Uterus (tissue), 2 donors: Measurements from ENCODE around the gene HORMAD2.

ENCODE experiments used
- POLR2A ChIP-seq, 2 donors: fragments of 450-650 bp; IDR thresholded peaks; one replicate each; pipeline ENCODE4 v1.6.1; 2016; ENCODE audit warnings: antibody characterized with exemption in 2 of 2, mild to moderate bottlenecking in 1 of 2, moderate library complexity in 1 of 2
- TF ChIP-seq, protein P1 (sequence below), 4 experiments: fragments of 200-600 bp in 2 of 4; fragments of 450-650 bp in 2 of 4; sonication (generic) in 2 of 4; IDR thresholded peaks; one replicate each; pipeline ENCODE4 v1.5.1; 2016 to 2019; ENCODE audit warnings: antibody characterized with exemption in 4 of 4, mild to moderate bottlenecking in 2 of 4, moderate library complexity in 1 of 4

- TF ChIP-seq POLR2A (IDR thresholded peaks at IDR 0.05) = no peak
- TF ChIP-seq, protein P1, sequence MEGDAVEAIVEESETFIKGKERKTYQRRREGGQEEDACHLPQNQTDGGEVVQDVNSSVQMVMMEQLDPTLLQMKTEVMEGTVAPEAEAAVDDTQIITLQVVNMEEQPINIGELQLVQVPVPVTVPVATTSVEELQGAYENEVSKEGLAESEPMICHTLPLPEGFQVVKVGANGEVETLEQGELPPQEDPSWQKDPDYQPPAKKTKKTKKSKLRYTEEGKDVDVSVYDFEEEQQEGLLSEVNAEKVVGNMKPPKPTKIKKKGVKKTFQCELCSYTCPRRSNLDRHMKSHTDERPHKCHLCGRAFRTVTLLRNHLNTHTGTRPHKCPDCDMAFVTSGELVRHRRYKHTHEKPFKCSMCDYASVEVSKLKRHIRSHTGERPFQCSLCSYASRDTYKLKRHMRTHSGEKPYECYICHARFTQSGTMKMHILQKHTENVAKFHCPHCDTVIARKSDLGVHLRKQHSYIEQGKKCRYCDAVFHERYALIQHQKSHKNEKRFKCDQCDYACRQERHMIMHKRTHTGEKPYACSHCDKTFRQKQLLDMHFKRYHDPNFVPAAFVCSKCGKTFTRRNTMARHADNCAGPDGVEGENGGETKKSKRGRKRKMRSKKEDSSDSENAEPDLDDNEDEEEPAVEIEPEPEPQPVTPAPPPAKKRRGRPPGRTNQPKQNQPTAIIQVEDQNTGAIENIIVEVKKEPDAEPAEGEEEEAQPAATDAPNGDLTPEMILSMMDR (IDR thresholded peaks at IDR 0.05) = no peak
These were observed at the start of gene HORMAD2 for GRCh38 chr22:30079952-30080533.
